Prostate gland (tissue), 2 donors: Measurements from ENCODE around the gene FAM171A2. TPM values are rescaled to one million over a fixed set of nuclear protein-coding genes. Genes with fewer than 3 reads are reported as not detected.

Source experiments
- DNase-seq: peaks from one replicate; pipeline ENCODE4 v3.0.0-alpha.2; 2019; ENCODE audit warnings: low spot score
- H3K27ac ChIP-seq, 2 donors: fragments of 200-600 bp; sonication (generic); 2 replicates each; pipeline ENCODE4 v1.5.1; 2017 to 2019
- H3K27me3 ChIP-seq: fragments of 200-600 bp; sonication (generic); replicated peaks from 2 replicates; pipeline ENCODE4 v1.5.1; 2019; ENCODE audit not compliant: insufficient read depth
- H3K36me3 ChIP-seq, 2 donors: fragments of 200-600 bp; sonication (generic); 1 replicate in 1 of 2; 2 replicates in 1 of 2; pipeline versions ENCODE4 v1.5.1 to v1.8.1; 2017 to 2019
- H3K4me1 ChIP-seq: fragments of 200-600 bp; sonication (generic); replicated peaks from 2 replicates; pipeline ENCODE4 v1.5.1; 2019
- H3K4me3 ChIP-seq, 2 donors: fragments of 200-600 bp; sonication (generic); 2 replicates each; pipeline ENCODE4 v1.5.1; 2017 to 2019
- H3K9me3 ChIP-seq: fragments of 200-600 bp; sonication (generic); 2 replicates; pipeline ENCODE4 v1.5.1; 2017
- CTCF ChIP-seq, 4 experiments: fragments of 200-600 bp in 2 of 4; fragments of 450-650 bp in 2 of 4; sonication (generic) in 2 of 4; IDR thresholded peaks; 1 replicate in 3 of 4; 2 replicates in 1 of 4; pipeline ENCODE4 v1.5.1; 2016 to 2019; ENCODE audit warnings: antibody characterized with exemption in 4 of 4, mild to moderate bottlenecking in 2 of 4, moderate library complexity in 2 of 4
- POLR2A ChIP-seq: fragments of 450-650 bp; IDR thresholded peaks from one replicate; pipeline ENCODE4 v1.6.1; 2016; ENCODE audit warnings: antibody characterized with exemption, mild to moderate bottlenecking
- POLR2AphosphoS5 ChIP-seq: sonication (generic); formaldehyde crosslinking; IDR thresholded peaks from one replicate; pipeline ENCODE4 v1.6.1; 2017; ENCODE audit warnings: antibody characterized with exemption
- WGBS: methylation state at CpG from one replicate; pipeline ENCODE4 v1.1.5; 2018; 5-methylcytosine and 5-hydroxymethylcytosine counted together
- intact Hi-C: fragments of 100-400 bp; cut with DNase I; formaldehyde crosslinking; loops from one replicate; pipeline ENCODE4 v1.14.2; 2022
- total RNA-seq, 2 donors: library from RNA; depleted of rRNA; stranded (reverse); fragments of >200 nt; gene quantifications; one replicate each; pipeline ENCODE4 v1.1.0, GENCODE V29; 2016

FAM171A2 gene
- total RNA-seq, 2 donors from 2014 or later = 1.8 to 6.1 TPM

- Histone ChIP-seq H3K27ac (no peak overlapping the region), H3K4me1 (no peaks in the 10 kb centered on the region), H3K27me3 (no peaks in the 10 kb centered on the region), H3K9me3 (no peaks in the 10 kb centered on the region), H3K4me3 (no peak overlapping the region), H3K36me3 (no peaks in the 10 kb centered on the region)
- DNase-seq = no peak
- intact Hi-C loops = no loop called here
- TF ChIP-seq CTCF (IDR thresholded peaks at IDR 0.05) (no peak), POLR2A (no peak), POLR2AphosphoS5 (no peak)
- whole genome bisulfite sequencing = 91% methylated on average over 2 of the region's 2 CpGs
These were observed 24.2 kb upstream of the FAM171A2 start for GRCh38 chr17:44387804-44388203.

DNA sequence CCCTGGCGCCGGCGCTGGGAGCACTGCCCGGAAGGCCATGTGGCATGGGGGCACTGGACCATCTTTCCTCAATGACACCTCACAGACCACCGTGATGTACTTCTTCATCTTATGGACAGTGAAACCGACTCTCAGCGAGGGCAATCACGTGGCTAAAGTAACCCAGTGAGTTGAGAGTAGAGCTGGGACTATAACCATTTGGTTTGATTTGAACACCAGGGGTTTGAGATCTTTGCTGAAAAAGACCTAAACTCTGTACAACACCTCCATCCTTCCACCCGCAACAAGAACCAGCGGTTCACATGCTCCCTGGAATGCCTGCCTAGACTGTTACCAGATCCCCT is 22.5 kb upstream of the FAM171A2 start:
- Histone ChIP-seq H3K36me3 (no peaks in the 10 kb centered on the region), H3K4me1 (no peaks in the 10 kb centered on the region), H3K27me3 (no peaks in the 10 kb centered on the region), H3K27ac (no peak overlapping the region), H3K4me3 (peak overlapping the region; percentile 29 to 38), H3K9me3 (no peaks in the 10 kb centered on the region)
- DNase-seq = no peak
- intact Hi-C loops = no loop called here
- no peak for TF ChIP-seq POLR2A
- WGBS = 28% methylated on average over 10 of the region's 10 CpGs

- H3K36me3 ChIP-seq = no peaks in the 10 kb centered on the region
- TF ChIP-seq POLR2A (peak; percentile 78), CTCF (IDR thresholded peaks at IDR 0.05) (peak in 1 of 4 experiments; percentile 4), POLR2AphosphoS5 (peak; percentile 76)
- H3K4me3 ChIP-seq = peak overlapping the region; percentile 29 to 38
- intact Hi-C loops = no loop called here
- no peaks in the 10 kb centered on the region for H3K27me3 ChIP-seq
- 5% methylated on average over 61 of the region's 68 CpGs for WGBS
- no peaks in the 10 kb centered on the region for H3K4me1 ChIP-seq
- H3K9me3 ChIP-seq = no peaks in the 10 kb centered on the region
- DNase-seq = peak; percentile 82
- peak overlapping the region in 1 of 2 donors; percentile 36 for H3K27ac ChIP-seq
These were observed 21.9 kb upstream of the FAM171A2 start for GRCh38 chr17:44385287-44386181.

DNA sequence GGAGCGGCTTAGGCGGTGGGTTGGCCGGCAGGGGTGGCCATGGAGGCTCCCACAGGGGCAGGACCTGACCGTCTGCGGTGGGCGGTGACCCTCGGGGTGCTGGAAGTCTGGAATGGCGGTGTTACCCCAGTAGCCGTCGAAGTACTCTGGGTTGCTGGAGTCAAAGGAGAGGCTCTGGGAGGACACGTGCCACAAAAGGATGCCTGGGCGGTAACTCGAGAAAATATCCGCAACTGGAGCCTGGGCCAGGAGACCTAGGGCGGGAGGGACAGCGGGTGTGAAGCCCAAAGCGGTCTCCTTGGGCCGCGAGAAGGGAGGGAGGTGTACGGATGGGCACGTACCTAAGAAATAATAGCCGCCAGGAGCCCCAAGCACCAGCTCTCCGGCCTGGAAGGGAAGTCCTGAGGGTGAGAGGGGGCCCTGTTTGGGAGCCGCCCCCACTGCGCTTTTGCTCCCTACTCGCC is 21.2 kb upstream of the FAM171A2 start:
- no peaks in the 10 kb centered on the region for H3K36me3 ChIP-seq
- H3K4me3 ChIP-seq = peak overlapping the region; percentile 29 to 38
- H3K4me1 ChIP-seq = no peaks in the 10 kb centered on the region
- H3K9me3 ChIP-seq = no peaks in the 10 kb centered on the region
- H3K27me3 ChIP-seq = no peaks in the 10 kb centered on the region
- TF ChIP-seq POLR2A (no peak), POLR2AphosphoS5 (no peak), CTCF (IDR thresholded peaks at IDR 0.05) (no peak)
- 5% methylated on average over 26 of the region's 26 CpGs for WGBS
- DNase-seq = no peak
- intact Hi-C loops = no loop called here
- peak overlapping the region in 1 of 2 donors; percentile 36 for H3K27ac ChIP-seq

DNA sequence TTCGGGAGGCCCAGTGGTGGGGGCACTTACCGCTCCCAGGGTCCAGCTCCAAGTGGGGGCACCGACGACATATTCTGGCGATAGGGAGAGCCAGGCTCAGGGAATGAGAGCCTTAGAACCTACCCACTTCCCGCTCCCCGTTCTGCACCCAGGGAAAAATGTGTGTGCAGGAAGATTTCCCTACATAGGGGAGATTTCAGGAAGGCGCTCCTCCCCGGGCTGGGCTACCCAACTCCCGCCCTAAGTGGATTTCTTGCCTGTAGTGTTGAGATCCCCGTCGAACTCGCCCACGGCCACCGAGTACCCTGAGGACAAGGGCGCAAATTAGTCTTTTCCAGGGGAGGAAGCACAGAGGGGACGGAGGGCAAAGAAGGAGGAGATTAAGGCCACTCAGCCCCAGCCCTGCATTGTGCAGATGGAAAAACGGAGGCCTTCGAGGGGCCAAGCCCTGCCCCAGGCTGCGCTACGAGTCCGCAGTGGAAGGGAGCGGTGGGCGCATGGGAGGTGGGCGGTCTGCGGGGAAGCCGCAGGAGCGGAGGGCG is 20.7 kb upstream of the FAM171A2 start:
- Histone ChIP-seq H3K9me3 (no peaks in the 10 kb centered on the region), H3K4me1 (no peaks in the 10 kb centered on the region), H3K36me3 (no peaks in the 10 kb centered on the region), H3K27ac (no peak overlapping the region), H3K4me3 (no peak overlapping the region), H3K27me3 (no peaks in the 10 kb centered on the region)
- DNase-seq = no peak
- intact Hi-C loops = no loop called here
- TF ChIP-seq POLR2AphosphoS5 (no peak), CTCF (IDR thresholded peaks at IDR 0.05) (no peak), POLR2A (no peak)
- 32% methylated on average over 29 of the region's 29 CpGs for WGBS
